IPS-11a (cell line): ENCODE measurements around the gene MIER1.
"Not testable (repeated sequence)": the region's sequence is repeated elsewhere in the genome, so short reads cannot be mapped to it uniquely, and the experiment has no call there.

Experiments used
- H3K4me3 ChIP-seq: one replicate; pipeline ENCODE4 v1.5.1; 2013; ENCODE audit warnings: low read depth, low read length, control low read depth

The MIER1 gene

DNA sequence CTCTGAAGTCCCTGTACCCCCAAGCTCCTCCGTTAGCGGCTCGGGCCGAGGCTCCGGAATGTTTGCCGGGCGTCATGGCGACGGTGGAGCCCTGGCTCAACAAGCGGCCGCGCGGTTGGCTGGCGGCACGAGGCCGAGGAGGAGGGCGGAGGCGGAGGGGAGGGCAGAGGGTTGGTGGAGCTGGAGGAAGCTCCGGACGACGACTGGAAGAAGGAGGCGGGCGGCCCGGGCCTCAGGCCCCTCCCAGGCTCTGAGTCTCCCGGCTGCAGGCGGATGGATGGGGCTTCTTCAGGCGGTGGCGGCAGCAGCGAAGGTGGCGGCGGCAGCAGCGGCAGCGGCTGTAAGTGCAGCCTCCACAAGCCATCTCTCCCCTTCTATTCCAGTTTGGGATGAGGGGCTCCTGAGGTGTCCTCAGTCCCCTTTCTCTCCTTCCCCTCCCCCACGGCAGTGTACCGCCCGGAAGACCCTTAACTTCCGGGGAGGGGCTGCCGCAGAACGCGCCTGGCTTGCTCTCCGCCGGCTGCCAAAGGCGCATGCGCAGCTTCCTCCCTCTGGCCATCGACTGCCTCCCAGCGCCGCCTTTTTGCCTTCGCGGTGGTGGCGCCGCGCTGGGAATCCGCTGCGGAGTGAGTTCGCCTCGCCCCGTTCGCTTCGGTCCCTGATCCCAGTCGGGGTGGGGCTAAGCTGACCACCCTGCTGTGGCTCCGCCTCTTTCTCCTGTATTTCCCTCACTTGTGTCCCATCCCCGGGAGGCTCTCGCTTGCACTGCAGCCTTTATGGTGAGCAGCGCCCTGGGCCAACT, at the start of gene MIER1, which contains the start of gene DNAI4:
Gene MIER1 (plus strand): TSS at position 235 of the 802 bp plus-strand sequence. CDS start 39 bp downstream, at position 274.
Gene DNAI4 (minus strand): TSS at position 101 of the 802 bp plus-strand sequence. CDS start 25 bp downstream, at position 76.
- peak within 1 kb of the TSS; percentile 88 for H3K4me3 ChIP-seq

DNA sequence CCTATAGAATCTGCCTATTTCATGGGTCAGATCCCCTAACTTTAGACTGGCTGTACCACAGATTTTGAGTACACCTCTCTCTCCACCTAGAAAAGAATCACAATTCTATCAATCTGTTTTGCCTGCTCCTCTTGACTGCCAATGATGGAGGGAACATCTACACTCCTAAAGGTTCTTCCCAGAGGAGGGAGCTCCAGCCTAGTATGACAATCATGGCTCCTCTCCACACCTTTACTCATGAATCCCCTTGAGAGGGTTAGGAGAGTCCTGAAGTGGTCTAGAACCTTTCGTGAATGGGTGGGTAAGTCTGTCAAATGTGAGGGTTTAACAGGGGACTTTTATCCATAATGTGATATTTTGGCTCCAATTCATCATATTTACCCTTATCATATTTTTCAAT, 48.1 kb upstream of the MIER1 start:
- H3K4me3 ChIP-seq, result no peak overlapping the region

DNA sequence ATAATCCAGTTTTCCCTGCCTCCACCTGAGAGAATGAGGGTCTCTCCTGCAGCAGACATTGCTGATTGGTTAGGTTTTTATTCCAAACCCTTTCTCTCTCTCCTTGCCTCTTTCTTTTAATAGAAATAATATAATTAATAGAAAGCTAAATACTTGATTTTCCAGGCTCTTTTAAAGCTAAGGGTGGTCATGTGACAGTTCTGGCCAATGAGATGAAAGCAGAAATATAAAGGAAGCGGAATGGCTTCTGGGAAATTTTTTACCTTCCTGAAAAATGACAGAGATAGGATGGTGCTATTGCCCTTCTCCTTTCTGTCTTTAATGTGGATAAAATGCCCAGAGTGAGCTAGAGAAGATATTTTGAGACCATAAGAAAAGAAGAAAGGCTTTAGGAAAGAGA, 35.8 kb upstream of the MIER1 start:
- no peak overlapping the region for H3K4me3 ChIP-seq

DNA sequence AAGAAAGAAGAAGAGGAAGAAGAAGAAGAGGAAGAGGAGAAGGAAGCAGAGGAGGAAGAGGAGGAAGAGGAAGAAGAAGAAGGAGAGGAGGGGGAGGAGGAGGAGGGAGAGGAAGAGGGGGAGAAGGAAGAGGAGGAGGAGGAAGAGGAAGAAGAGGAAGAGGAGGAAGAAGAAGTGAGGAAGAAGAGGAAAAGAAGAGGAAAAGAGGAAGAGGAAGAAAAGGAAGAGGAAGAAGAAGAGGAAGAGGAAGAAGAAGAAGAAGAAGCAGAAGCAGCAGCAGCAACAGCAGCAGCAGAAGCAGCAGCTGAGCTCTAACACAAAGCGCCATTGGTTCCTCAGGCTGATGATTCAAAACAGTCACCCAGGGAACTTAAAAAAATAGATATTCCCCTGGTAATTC, 34.2 kb upstream of the MIER1 start:
- H3K4me3 ChIP-seq, result no peak overlapping the region

DNA sequence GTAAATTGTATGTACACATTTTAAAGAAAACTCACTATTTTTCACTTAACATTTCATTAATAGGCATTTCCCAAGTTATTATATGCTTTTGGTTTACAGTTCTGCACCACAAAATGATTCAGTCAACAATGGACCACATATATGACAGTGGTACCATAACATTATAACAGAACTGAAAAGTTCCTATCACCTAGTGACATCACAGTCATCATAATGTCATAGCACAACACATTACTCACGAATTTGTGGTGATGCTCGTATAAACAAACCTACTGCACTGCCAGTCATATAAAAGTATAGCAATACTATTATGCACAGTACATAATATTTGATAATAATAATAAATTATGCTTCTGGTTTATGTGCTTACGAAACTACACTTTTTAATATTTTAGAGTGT, 31.1 kb upstream of the MIER1 start:
- no peak overlapping the region for H3K4me3 ChIP-seq

DNA sequence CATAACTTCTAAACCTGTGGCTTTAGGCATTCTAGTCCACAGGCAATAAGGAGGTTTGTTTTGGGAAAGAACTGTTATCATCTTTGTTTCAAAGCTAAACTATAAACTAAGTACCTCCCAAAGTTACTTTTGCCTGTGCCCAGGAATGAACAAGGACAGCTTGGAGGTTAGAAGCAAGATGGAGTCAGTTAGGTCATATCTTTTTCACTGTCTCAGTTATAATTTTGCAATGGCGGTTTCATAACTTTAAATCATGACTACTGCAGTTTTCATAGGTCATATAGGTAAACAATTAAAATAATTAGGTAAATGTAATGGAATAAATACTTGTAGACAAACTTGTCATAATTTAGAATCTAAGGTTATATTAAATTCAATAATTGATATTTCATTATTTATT, 9.6 kb upstream of the MIER1 start:
- not testable (repeated sequence) for H3K4me3 ChIP-seq

DNA sequence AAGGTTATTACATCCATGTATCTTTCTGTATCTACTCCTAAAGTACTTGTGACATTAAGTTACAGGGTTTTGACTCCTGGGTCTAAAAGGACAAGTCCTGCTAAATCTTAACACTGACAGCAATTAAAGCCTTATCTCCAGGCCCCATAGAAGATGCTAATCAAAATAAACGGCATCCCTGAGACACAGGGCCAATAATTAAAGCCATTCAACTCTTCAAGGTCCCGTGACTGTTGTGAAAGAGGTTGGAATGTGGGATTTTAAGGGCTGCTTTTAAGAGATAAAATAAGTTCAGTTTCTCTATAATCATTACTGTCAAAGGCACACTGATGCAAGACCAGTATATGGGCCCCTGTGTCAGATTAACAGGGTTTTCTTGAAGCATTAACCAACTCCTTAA, 8.5 kb upstream of the MIER1 start:
- H3K4me3 ChIP-seq, result no peak overlapping the region

DNA sequence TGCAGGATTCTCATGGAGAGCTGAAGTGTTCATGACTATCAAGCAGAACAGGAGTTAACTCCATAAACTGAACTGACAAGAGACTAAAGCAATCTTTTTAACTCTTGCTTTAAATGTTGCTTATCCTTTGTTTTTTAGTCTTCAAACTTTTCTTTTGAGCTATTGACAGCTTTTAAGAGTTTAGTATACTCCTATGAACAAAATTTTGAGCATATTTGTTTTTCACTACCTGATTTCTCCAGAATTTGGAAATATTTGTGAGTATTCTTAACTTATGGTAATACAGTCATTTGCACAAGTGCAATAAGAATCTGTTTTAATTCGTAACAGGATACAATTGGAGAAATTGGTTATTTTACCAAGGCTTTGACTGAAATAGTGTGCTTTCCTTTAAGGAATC, 7.3 kb upstream of the MIER1 start:
- no peak overlapping the region for H3K4me3 ChIP-seq

DNA sequence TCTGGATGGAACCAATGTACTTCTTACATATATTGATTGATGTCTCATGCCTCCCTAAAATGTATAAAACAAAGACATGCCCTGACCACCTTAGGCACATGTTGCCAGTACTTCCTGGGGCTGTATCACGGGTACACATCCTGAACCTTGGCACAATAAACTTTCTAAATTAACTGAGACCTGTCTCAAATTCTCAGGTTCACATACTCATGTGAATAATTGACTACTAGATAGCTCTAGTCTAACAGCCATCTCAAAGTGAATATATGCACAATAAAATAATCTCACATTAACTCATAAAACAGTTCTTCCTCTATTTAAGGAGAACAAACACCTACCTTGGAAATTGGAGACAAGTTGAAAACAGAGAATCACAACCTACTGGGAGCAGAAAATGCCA, 5.7 kb upstream of the MIER1 start:
- no peak overlapping the region for H3K4me3 ChIP-seq

DNA sequence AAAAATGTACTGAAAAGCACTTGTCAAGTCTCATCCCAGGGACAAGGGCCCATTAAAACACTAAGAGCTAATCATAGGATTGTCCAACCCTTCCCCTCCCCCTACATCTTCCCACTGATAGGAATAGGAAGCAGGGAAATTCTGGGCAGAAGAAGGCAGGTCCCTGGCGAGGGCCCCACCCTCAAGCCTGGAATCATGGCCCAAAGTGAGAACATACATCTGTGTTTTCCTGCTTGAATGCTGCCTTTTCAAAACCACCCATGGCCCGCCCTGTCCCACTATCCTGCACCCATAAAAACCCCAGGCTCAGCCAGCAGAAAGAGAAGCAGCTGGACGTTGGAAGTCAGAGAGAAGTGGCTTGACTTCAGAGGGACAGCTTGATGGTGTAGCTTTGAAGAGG, 5.0 kb upstream of the MIER1 start:
- no peak overlapping the region for H3K4me3 ChIP-seq

DNA sequence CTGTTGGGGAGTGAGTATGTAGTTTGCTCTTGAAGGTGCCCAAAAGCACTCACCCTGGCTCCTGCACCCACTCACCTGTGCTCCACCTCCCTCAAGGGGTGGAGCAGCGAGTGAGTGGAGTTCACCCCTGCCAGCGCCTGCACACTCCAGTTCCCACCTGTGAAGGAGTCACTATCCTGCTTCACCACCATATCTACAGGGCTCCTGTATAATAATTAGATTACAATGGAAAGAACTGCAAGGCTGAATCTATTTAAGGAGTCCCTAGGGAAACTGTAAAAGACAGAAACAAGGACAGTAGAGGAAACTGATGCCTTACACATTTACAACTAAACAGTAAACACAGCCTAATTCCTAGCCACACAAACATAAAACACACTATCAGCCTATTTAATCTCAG, 4.2 kb upstream of the MIER1 start:
- H3K4me3 ChIP-seq, result no peak overlapping the region

DNA sequence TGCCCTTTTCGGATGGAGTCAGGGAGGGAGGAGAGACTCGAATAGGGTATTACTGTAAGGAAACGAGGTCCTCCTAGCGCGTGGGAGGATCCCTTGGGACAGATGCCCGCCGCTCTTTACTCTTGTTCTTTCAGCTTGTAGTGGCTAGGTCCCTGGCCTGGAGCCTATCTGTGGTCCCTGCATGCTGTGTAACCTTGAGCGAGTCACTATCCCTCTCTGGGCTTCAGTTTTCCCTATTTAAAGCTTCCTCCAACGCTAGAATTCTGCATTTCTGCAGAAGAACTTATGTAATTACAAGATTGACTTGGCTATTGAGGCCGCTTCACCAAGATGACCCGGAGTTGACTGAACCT, 744 bp downstream of the MIER1 start:
- H3K4me3 ChIP-seq, result peak overlapping the region; percentile 88

DNA sequence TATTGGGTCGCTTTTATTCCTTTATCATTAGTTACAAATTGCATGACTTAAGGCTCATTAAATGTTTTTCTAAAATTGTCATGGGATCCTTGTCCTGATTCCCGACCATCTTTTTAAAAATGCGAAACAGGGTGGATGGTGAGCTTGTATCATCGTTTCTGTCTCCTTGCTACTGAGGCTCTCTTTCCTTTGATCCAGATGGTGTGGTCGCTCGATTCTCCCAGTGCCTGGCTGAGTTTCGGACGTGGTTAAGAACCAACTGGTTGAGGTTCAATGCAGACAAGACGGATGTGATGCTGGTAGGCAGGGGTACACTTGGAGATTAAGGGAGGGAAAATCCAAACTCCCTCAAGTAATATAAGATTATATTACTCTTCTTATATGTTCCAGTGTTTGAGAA, 1.2 kb downstream of the MIER1 start:
- H3K4me3 ChIP-seq, result peak overlapping the region; percentile 88

DNA sequence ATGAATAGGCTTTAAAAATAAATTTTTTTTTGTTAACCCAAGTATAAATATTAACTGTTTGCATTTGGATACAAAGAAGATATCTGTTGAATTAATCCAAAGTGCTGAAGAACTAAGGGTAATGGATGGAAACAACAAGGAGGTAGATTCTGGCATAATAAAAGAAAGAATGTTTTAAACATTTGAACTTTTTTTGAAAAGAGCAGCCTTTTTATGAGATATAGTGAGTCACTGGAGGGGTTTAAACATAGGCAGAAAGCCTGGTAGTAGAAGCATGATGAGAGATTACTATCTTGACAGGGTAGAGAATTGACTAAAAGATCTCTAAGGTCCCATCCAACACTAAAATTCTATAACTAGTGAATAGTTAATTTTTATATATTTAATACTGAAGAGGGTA, 2.7 kb downstream of the MIER1 start:
- no peak overlapping the region for H3K4me3 ChIP-seq

DNA sequence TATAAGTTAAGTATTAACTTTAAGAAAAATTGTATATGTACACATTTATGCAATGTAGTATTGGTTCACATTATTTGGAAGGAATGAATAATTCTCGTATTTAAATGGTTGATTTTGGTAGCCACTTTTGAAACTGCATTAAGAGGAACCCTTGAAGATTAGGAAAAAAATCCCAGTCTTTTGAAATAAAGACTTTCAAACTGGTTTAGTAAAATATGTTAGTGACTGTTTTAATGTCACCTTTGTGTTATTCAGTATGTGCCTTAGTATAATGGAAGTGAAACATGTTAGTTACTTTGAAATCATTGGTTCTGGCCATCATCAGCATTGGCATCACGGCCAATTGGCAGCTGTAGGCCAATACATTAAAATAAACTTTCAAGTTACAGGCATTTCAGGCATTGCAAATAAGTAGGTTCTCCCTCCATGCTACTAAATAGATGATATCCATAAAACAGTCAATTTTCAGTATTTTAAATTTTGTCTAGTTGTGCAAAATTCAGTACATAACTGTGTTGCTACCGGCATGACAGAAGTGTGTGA, 4.4 kb downstream of the MIER1 start:
- peak overlapping the region; percentile 50 for H3K4me3 ChIP-seq

DNA sequence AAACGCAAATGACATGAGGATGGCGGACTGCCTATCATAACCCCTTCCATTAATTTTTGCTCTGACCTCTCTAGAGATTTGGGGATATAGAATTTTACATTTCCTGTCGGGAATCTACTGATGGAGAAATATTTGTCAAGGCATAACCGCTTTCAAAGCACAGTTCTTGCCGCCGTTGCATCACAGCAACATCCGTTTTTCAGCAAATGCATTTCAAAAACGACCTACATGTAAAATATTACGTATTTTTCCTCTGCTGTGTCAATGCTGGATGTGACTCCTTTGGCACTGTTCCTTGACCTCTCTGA, 4.9 kb downstream of the MIER1 start:
- H3K4me3 ChIP-seq, result peak overlapping the region; percentile 50

DNA sequence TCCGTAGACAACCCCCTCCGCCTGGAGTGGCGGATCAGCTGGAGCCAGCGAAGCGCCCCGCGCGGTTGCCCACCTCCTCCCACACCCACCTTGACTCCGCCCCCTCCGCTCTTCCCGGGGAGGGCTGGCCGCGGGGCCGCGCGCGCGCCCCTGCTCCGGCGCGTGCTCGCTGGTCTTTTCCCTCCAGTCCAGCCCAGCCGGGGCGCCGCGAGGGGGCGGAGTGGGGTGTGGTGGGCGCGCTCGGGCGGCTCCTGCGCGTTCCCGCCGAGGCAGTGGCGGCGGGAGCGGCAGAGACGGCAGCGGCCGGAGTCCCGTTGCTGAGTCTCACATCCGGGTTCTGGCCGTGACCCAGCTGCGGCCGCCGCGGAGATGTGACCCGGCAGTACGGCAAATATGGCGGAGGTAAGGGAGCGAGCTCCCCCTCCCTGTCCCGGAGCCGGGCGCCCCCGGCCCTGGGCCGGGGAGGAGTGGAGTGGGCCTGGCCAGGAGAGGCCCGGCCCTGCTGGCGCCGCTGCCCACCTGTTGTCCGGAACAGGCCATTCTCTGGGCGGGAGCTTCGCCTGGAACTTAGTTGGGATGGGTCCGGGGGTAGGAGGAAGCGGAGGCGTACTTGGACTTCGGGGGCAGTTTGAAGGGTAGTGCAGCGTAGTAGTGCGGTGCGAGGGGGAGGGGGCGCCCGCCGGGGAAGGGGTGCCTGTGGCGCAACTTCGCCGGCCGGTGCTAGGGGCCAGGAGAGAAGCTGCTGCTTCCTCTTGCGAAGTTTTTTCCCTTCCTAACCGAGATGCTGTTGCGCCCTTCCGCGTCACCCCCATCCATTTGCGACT, 5.4 kb downstream of the MIER1 start:
- H3K4me3 ChIP-seq, result peak overlapping the region; percentile 82

DNA sequence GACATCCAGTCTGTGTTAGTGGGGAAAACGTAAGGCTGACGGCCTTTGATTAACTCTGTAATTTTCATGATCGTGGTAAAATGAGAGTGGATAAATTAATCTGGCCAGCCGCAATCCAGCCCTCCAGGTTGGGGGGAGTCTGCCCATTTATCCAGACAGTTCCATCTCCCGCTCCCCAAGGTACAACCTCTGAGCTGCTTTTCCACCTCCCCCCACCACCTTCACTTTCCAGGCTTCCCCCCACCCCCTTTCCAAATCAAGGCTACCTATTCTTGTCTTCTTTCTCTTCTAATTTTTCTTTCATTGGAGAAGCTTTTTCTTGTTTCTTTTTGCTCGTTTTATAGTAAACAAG, 6.0 kb downstream of the MIER1 start:
- peak overlapping the region; percentile 82 for H3K4me3 ChIP-seq

DNA sequence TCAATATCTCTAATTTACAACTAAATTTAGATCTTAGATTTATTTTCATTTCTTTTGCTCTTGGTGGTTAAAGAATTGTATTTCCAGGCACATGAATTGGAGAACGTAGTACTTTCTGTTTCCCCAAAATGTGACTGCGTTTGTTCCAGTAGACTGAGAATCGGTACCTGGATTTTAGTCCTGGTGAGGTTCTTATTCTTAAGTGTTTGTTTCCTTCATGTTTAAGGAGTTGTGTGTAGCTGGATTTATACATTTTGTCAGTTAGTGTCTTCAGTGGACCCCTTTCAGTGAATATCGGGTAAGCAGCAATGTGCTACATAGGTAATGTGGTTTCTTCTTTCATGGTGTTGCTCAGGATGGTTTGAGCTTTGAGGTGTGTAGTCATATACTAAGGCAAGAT, 6.8 kb downstream of the MIER1 start:
- H3K4me3 ChIP-seq, result peak overlapping the region; percentile 82

DNA sequence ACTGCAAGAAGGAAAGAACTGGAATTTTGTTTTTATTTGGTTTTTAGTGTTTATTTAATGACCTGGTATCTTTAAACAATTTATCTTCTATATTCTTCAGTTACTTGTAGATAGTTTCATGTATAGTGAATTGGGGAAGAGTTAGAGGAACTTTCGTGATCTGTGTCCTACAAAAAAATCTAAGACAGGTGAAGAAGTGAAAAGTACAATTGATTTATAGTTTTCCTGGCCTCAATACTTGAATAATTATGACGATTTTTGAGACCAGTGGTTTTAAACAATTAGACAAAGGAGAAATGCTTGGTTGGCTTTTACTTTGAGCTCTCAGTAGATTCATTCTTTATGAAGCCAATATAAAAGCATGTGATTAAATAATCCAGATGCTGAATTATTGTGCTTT, 7.5 kb downstream of the MIER1 start:
- no peak overlapping the region for H3K4me3 ChIP-seq

DNA sequence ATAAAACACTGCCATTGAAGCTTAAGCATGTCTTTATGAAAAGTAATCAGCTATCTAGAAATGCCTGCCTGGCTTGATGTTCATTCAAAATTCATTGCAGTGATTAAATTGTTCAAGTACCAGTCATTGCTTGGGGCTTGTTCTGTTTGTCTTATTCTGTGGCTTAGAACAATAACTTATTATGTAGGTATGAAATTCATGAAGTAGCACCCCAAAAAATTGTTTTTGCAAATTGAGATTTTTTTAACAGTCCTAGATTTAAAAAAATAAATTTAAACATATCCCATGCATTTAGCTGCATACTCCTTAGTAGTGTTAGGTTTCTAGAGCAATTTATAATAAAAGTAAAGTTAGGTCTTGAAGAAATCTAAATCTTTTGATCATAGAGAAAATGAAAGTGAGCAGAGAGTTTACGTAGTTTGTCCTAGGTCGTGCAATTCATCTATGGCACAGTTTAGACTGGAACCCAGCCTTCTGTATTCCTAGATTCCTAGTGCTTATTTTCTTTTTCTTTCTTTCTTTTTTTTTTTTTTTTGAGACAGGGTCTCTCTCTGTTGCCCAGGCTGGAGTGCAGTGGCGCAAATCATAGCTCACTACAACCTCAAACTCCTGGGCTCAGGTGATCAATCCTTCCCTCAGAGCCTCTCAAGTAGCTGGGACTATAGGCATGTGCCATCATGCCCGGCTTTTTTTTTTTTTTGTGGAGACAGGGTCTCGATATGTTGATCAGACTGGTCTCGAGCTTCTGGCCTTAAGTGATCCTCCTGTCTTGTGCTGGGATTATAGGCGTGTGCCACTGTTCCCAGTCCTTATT, 9.3 kb downstream of the MIER1 start:
- no peak overlapping the region for H3K4me3 ChIP-seq
